ENCODE results near the gene ANGPTL1. TPM values are rescaled to one million over a fixed set of nuclear protein-coding genes. Genes with fewer than 3 reads are reported as not detected.

Gene ANGPTL1
- total and polyA plus RNA-seq, 2 experiments from 2014 or later, result 0.58 TPM; not detected in 1

GRCh38 chr1:178899402-178899801 is 28.5 kb upstream of the ANGPTL1 start:
- H3K27ac Mint-ChIP-seq, result no peak overlapping the region
- ATAC-seq (no peak), DNase-seq (ENCODE audit: low spot score) (no peak)
- H3K4me3 Mint-ChIP-seq, result no peak overlapping the region
- H3K27me3 ChIP-seq (ENCODE audit: insufficient read depth), result no peaks in the 10 kb centered on the region
- no peaks in the 10 kb centered on the region for H3K4me1 ChIP-seq (ENCODE audit: insufficient read depth)
- no peak overlapping the region for H3K27ac ChIP-seq (ENCODE audit: low read depth)
- no peaks in the 10 kb centered on the region for H3K79me2 ChIP-seq (replicated peaks; ENCODE audit: insufficient read depth)
- no peak for TF ChIP-seq JUNB (IDR thresholded peaks at IDR 0.05; ENCODE audit: unreplicated experiment)
- no peak for TF ChIP-seq REST (IDR thresholded peaks at IDR 0.05; ENCODE audit: unreplicated experiment)
- H3F3A ChIP-seq (replicated peaks; ENCODE audit: low read depth), result no peaks in the 10 kb centered on the region
- no peaks in the 10 kb centered on the region; the same call in none of the 2 replicates for H3K36me3 ChIP-seq (ENCODE audit: insufficient read depth)
- H4K20me1 ChIP-seq (replicated peaks; ENCODE audit: insufficient read depth), result no peaks in the 10 kb centered on the region
- no peak overlapping the region for H2AFZ ChIP-seq
- H3K27me3 Mint-ChIP-seq (ENCODE audit: insufficient read depth, low read depth, poor library complexity), result no peaks in the 10 kb centered on the region
- peaks cover 2% of the 10 kb centered on the region; the same call in 1 of the 3 replicates for H3K9me3 Mint-ChIP-seq
- H3K9me2 ChIP-seq (ENCODE audit: insufficient read depth), result no peaks in the 10 kb centered on the region
- peaks cover 37% of the 10 kb centered on the region for H3K36me3 Mint-ChIP-seq (ENCODE audit: low read depth)
- H3K4me1 Mint-ChIP-seq, result no peaks in the 10 kb centered on the region
- H3K4me2 ChIP-seq, result no peak overlapping the region
- no peak overlapping the region for H3K4me3 ChIP-seq

GRCh38 chr1:178898401-178898800 is 27.5 kb upstream of the ANGPTL1 start:
- DNase-seq (ENCODE audit: low spot score) (no peak), ATAC-seq (no peak)
- Histone ChIP-seq H2AFZ (no peak overlapping the region), H3K4me1 (ENCODE audit: insufficient read depth) (no peaks in the 10 kb centered on the region), H3K9me2 (ENCODE audit: insufficient read depth) (no peaks in the 10 kb centered on the region), H3K27ac (ENCODE audit: low read depth) (no peak overlapping the region), H3K4me2 (no peak overlapping the region), H3K36me3 (ENCODE audit: insufficient read depth) (no peaks in the 10 kb centered on the region; the same call in none of the 2 replicates), H3K79me2 (replicated peaks; ENCODE audit: insufficient read depth) (no peaks in the 10 kb centered on the region), H3K4me3 (no peak overlapping the region), H3F3A (replicated peaks; ENCODE audit: low read depth) (no peaks in the 10 kb centered on the region), H4K20me1 (replicated peaks; ENCODE audit: insufficient read depth) (no peaks in the 10 kb centered on the region), H3K27me3 (ENCODE audit: insufficient read depth) (no peaks in the 10 kb centered on the region)
- Mint-ChIP-seq H3K27ac (no peak overlapping the region), H3K27me3 (ENCODE audit: insufficient read depth, low read depth, poor library complexity) (no peaks in the 10 kb centered on the region), H3K4me1 (no peaks in the 10 kb centered on the region), H3K36me3 (ENCODE audit: low read depth) (peaks cover 31% of the 10 kb centered on the region), H3K9me3 (peaks cover 2% of the 10 kb centered on the region; the same call in 1 of the 3 replicates), H3K4me3 (no peak overlapping the region)
- no peak for TF ChIP-seq ZNF114 (CRISPR knock-in tag; IDR thresholded peaks at IDR 0.05)
- TF ChIP-seq REST (IDR thresholded peaks at IDR 0.05; ENCODE audit: unreplicated experiment), result no peak
- no peak for TF ChIP-seq ZNF331 (CRISPR knock-in tag; IDR thresholded peaks at IDR 0.05; ENCODE audit: low read depth)
- no peak for TF ChIP-seq JUNB (IDR thresholded peaks at IDR 0.05; ENCODE audit: unreplicated experiment)
- TF ChIP-seq ETS1 (IDR thresholded peaks at IDR 0.05), result no peak
- no peak for TF ChIP-seq CREB1 (CRISPR knock-in tag; IDR thresholded peaks at IDR 0.05; ENCODE audit: low read depth)
- TF ChIP-seq POLR2AphosphoS5 (IDR thresholded peaks at IDR 0.05; ENCODE audit: low read depth), result no peak

All from GM23338 (cell line).